Psoas muscle (tissue), 8 donors: Measurements from ENCODE around the gene FRAT2. TPM values are rescaled to one million over a fixed set of nuclear protein-coding genes. Genes with fewer than 3 reads are reported as not detected.
"Not testable (repeated sequence)": the region's sequence is repeated elsewhere in the genome, so short reads cannot be mapped to it uniquely, and the experiment has no call there.

ENCODE experiments used
- ATAC-seq, 4 donors: fragments of 200-7000 bp; cut with Tn5 transposase; one replicate each; pipeline ENCODE4 v1.9.1; 2020; ENCODE audit warnings: moderate library complexity in 3 of 4, mild to moderate bottlenecking in 2 of 4
- DNase-seq, 2 donors: peaks; one replicate each; pipeline ENCODE4 v3.0.0-alpha.2; 2020
- H3K27ac ChIP-seq: fragments of 200-600 bp; one replicate; pipeline ENCODE4 v1.8.0; 2022
- H3K27me3 ChIP-seq, 3 donors: fragments of 200-600 bp in 1 of 3; one replicate each; pipeline versions ENCODE4 v1.6.1 to v1.8.0; 2013 to 2022; ENCODE audit warnings: low read length in 2 of 3, mild to moderate bottlenecking in 2 of 3, moderate library complexity in 1 of 3; ENCODE audit not compliant: insufficient read depth in 3 of 3
- H3K36me3 ChIP-seq, 2 donors: fragments of 200-600 bp in 1 of 2; one replicate each; pipeline versions ENCODE4 v1.6.1 to v1.8.0; 2013 to 2022; ENCODE audit warnings: low read depth in 1 of 2, mild to moderate bottlenecking in 1 of 2, moderate library complexity in 1 of 2; ENCODE audit not compliant: insufficient read depth in 1 of 2
- H3K4me1 ChIP-seq: fragments of 200-600 bp; one replicate; pipeline ENCODE4 v1.8.0; 2022
- H3K4me3 ChIP-seq: fragments of 200-600 bp; one replicate; pipeline ENCODE4 v1.8.0; 2022; ENCODE audit warnings: mild to moderate bottlenecking
- H3K9me3 ChIP-seq: fragments of 200-600 bp; one replicate; pipeline ENCODE4 v1.8.0; 2022
- CTCF ChIP-seq: fragments of 200-600 bp; IDR thresholded peaks from one replicate; pipeline ENCODE4 v1.8.0; 2022; ENCODE audit warnings: antibody characterized with exemption
- WGBS, 3 donors: extraction: QIAGEN DNeasy Blood & Tissue Kit; methylation state at CpG; one replicate each; pipeline versions ENCODE4 v1.1.6 to v1.1.7; 2013; 5-methylcytosine and 5-hydroxymethylcytosine counted together
- intact Hi-C, 2 donors: fragments of 100-400 bp; cut with DNase I; formaldehyde crosslinking; loops; one replicate each; pipeline versions ENCODE4 v1.11.0 to v1.14.2; 2022
- polyA plus RNA-seq, 3 donors: library from polyadenylated mRNA; stranded (reverse); fragments of 200-250 nt; gene quantifications; one replicate each; pipeline ENCODE4 v1.2.3, GENCODE V29; 2013
- total RNA-seq, 4 donors: library from RNA; stranded (reverse); fragmentation: NEBNext Ultra II Directional in 2 of 4; extraction: Animal tissue kit (Norgen Biotek cat#: 25700) in 2 of 4; gene quantifications; one replicate each; pipeline versions ENCODE4 v1.2.1 to v1.2.4, GENCODE V29; 2021 to 2023
- donor health status: healthy with polysubstance abuse.
- donor health status: DM: no; HTN: no; CAD: no; lungs with moderate emphysema.
- donor health status: Bipolar disorder and iron deficiency.
- donor health status: healthy.
- donor health status: DM: yes; HTN: yes; CAD: no.
- donor health status: DM: no; HTN: no; CAD: no.
- donor health status: DM: no; HTN: no; CAD: no.
- donor health status: DM: yes; HTN: yes; CAD: no.

The FRAT2 gene
- total and polyA plus RNA-seq, 7 donors, result 3.2 to 28.4 (median 7.3) TPM

GRCh38 chr10:97291357-97292096 is 43.0 kb downstream of the FRAT2 start:
- Histone ChIP-seq H3K27me3 (no peaks in the 10 kb centered on the region), H3K4me3 (peak overlapping the region; percentile 82), H3K27ac (peak overlapping the region; percentile 86), H3K9me3 (no peaks in the 10 kb centered on the region), H3K36me3 (peaks cover 0 to 14% of the 10 kb centered on the region in 2 donors), H3K4me1 (peaks cover 8% of the 10 kb centered on the region)
- no peak for DNase-seq
- 46 to 52% (median 47%) methylated on average over 25 of the region's 25 CpGs for whole genome bisulfite sequencing, 3 donors
- TF ChIP-seq CTCF, result no peak
- intact Hi-C loops, result loop anchor here in 1 of 2 donors (5.0 kb wide), 1 partner anchor 41 kb away; the partner anchor contains the start of gene FRAT2
- ATAC-seq, result peak in 1 of 4 donors; percentile 4

GRCh38 chr10:97290576-97291356 is 43.8 kb downstream of the FRAT2 start:
- H3K27ac ChIP-seq, H3K4me1 ChIP-seq, H3K4me3 ChIP-seq, H3K27me3 ChIP-seq, H3K9me3 ChIP-seq, ATAC-seq, DNase-seq: not testable (repeated sequence)
- WGBS, 3 donors, result 92% methylated on average over 17 of the region's 17 CpGs
- peaks cover 0 to 14% of the 10 kb centered on the region in 2 donors for H3K36me3 ChIP-seq
- intact Hi-C loops, result loop anchor here in 1 of 2 donors (5.0 kb wide), 1 partner anchor 42 kb away; the partner anchor contains the start of gene FRAT2

DNA sequence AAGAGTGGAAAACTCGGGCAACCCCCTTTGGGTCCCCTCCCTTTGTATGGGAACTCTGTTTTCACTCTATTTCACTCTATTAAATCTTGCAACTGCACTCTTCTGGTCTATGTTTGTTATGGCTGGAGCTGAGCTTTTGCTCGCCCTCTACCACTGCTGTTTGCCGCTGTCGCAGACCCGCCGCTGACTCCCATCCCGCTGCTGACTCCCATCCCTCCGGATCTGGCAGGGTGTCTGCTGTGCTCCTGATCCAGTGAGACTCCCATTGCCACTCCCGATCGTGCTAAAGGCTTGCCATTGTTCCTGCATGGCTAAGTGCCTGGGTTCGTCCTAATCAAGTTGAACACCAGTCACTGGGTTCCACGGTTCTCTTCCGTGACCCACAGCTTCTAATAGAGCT is 44.5 kb downstream of the FRAT2 start:
- not testable (repeated sequence) for H3K9me3 ChIP-seq, DNase-seq, H3K4me3 ChIP-seq, H3K27ac ChIP-seq, H3K27me3 ChIP-seq, ATAC-seq, H3K4me1 ChIP-seq
- 90 to 97% (median 94%) methylated on average over 13 of the region's 13 CpGs for WGBS, 3 donors
- intact Hi-C loops, result loop anchor here in 1 of 2 donors (5.0 kb wide), 1 partner anchor 42 kb away; the partner anchor contains the start of gene FRAT2
- peaks cover 0 to 14% of the 10 kb centered on the region in 2 donors for H3K36me3 ChIP-seq

Other genes starting within 250 kb of the FRAT2 start
- under 1 TPM; 0.05 to 0.30 (median 0.07) TPM for gene SLIT1, start 148.8 kb downstream of the FRAT2 start, total RNA-seq
- under 1 TPM; 0.04 to 0.09 (median 0.08) TPM for gene SLIT1, start 148.8 kb downstream of the FRAT2 start, polyA plus RNA-seq
- 1 to 10 TPM; 1.2 to 3.9 (median 1.8) TPM for gene ARHGAP19, start 42.1 kb downstream of the FRAT2 start, total RNA-seq
- 1 to 10 TPM in 1 of 3 donors, under 1 TPM in 2; 0.77 to 1.8 (median 0.94) TPM for gene ARHGAP19, start 42.1 kb downstream of the FRAT2 start, polyA plus RNA-seq
- 1 to 10 TPM; 1.2 to 3.4 (median 2.7) TPM for gene FRAT1, start 15.5 kb downstream of the FRAT2 start, total RNA-seq
- gene FRAT1, start 15.5 kb downstream of the FRAT2 start, polyA plus RNA-seq, result 1 to 10 TPM in 2 of 3 donors, under 1 TPM in 1; 0.61 to 3.9 (median 1.6) TPM
- gene RRP12, start 66.6 kb upstream of the FRAT2 start, total RNA-seq, result 100 to 1,000 TPM in 1 of 4 donors, 10 to 100 TPM in 3; 64.7 to 105 (median 76.4) TPM
- gene RRP12, start 66.6 kb upstream of the FRAT2 start, polyA plus RNA-seq, result 100 to 1,000 TPM in 1 of 3 donors, 10 to 100 TPM in 2; 46.5 to 114 (median 76.4) TPM
- 10 to 100 TPM; 41.5 to 65.5 (median 46.6) TPM for gene PGAM1, start 91.5 kb upstream of the FRAT2 start, total RNA-seq
- gene PGAM1, start 91.5 kb upstream of the FRAT2 start, polyA plus RNA-seq, result 100 to 1,000 TPM in 2 of 3 donors, 10 to 100 TPM in 1; 36.2 to 186 (median 112) TPM
- 10 to 100 TPM; 14.0 to 20.4 (median 19.8) TPM for gene EXOSC1, start 111.3 kb upstream of the FRAT2 start, total RNA-seq
- gene EXOSC1, start 111.3 kb upstream of the FRAT2 start, polyA plus RNA-seq, result 10 to 100 TPM; 26.4 to 36.5 (median 29.4) TPM
- gene ZDHHC16, start 111.4 kb upstream of the FRAT2 start, total RNA-seq, result 10 to 100 TPM; 19.7 to 24.5 (median 22.7) TPM
- 10 to 100 TPM; 23.2 to 44.9 (median 24.6) TPM for gene ZDHHC16, start 111.4 kb upstream of the FRAT2 start, polyA plus RNA-seq
- gene MMS19, start 163.7 kb upstream of the FRAT2 start, total RNA-seq, result 10 to 100 TPM; 33.2 to 39.6 (median 34.4) TPM
- 10 to 100 TPM; 29.8 to 47.6 (median 43.1) TPM for gene MMS19, start 163.7 kb upstream of the FRAT2 start, polyA plus RNA-seq
- 10 to 100 TPM; 16.0 to 39.2 (median 22.2) TPM for gene UBTD1, start 164.2 kb upstream of the FRAT2 start, total RNA-seq
- gene UBTD1, start 164.2 kb upstream of the FRAT2 start, polyA plus RNA-seq, result 10 to 100 TPM; 43.6 to 59.2 (median 56.7) TPM
- 1,000 to 10,000 TPM; 1,055 to 3,522 (median 2,378) TPM for gene ANKRD2, start 238.1 kb upstream of the FRAT2 start, total RNA-seq
- 1,000 to 10,000 TPM in 2 of 3 donors, 100 to 1,000 TPM in 1; 254 to 5,473 (median 1,117) TPM for gene ANKRD2, start 238.1 kb upstream of the FRAT2 start, polyA plus RNA-seq
- gene HOGA1, start 249.7 kb upstream of the FRAT2 start, total RNA-seq, result 10 to 100 TPM in 1 of 4 donors, 1 to 10 TPM in 2, under 1 TPM in 1; 0.66 to 12.3 (median 4.9) TPM
- 1 to 10 TPM in 2 of 3 donors, under 1 TPM in 1; 0.96 to 3.4 (median 1.7) TPM for gene HOGA1, start 249.7 kb upstream of the FRAT2 start, polyA plus RNA-seq